Mucosa of stomach (tissue), 1 donor: ENCODE results near the gene ITCH.
"Not testable (repeated sequence)": the region's sequence is repeated elsewhere in the genome, so short reads cannot be mapped to it uniquely, and the experiment has no call there.

Experiments
- H3K27me3 ChIP-seq: one replicate; pipeline ENCODE4 v1.7.0; 2013; ENCODE audit warnings: mild to moderate bottlenecking, low read length; ENCODE audit not compliant: control insufficient read depth, insufficient read depth
- H3K36me3 ChIP-seq: one replicate; pipeline ENCODE4 v1.7.0; 2013; ENCODE audit warnings: low read length; ENCODE audit not compliant: control insufficient read depth, insufficient read depth
- H3K4me1 ChIP-seq: one replicate; pipeline ENCODE4 v1.7.0; 2013; ENCODE audit warnings: mild to moderate bottlenecking, low read length; ENCODE audit not compliant: control insufficient read depth, insufficient read depth
- H3K4me3 ChIP-seq: one replicate; pipeline ENCODE4 v1.7.0; 2013; ENCODE audit warnings: low read length
- H3K9ac ChIP-seq: one replicate; pipeline ENCODE4 v1.7.0; 2013; ENCODE audit warnings: mild to moderate bottlenecking, low read length, moderate library complexity
- H3K9me3 ChIP-seq: one replicate; pipeline ENCODE4 v1.7.0; 2013; ENCODE audit warnings: mild to moderate bottlenecking, low read length, moderate library complexity; ENCODE audit not compliant: control insufficient read depth
- donor health status: Pancreatic carcinoma.

ITCH gene

DNA sequence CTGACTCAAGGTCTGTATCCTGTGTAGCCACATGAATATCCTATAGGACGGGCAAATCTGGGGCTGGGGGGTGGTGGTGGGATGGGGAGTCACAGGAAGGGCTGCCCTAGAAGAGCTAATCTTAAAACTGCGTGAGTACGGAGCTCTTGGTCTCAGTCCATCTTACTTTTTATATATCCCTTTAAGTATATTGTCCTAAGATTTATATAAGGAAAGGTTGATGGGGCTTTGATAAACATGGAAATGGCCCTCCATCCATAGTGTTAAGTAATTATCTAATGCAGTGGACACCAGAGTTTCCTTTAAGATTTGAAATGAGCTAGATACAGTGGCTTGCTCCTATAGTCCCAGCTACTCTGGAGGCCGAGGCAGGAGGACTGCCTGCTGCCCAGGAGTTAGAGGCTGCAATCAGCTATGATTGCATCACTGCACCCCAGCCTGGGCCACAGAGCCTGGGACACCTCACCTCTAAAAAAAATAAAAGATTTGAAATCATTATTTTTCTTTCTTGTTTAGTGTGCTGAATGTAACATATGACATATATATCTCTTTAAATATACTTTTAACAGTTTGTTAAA lies 128.9 kb downstream of the ITCH start:
- no peak overlapping the region for H3K4me3 ChIP-seq
- no peaks in the 10 kb centered on the region for H3K36me3 ChIP-seq

DNA sequence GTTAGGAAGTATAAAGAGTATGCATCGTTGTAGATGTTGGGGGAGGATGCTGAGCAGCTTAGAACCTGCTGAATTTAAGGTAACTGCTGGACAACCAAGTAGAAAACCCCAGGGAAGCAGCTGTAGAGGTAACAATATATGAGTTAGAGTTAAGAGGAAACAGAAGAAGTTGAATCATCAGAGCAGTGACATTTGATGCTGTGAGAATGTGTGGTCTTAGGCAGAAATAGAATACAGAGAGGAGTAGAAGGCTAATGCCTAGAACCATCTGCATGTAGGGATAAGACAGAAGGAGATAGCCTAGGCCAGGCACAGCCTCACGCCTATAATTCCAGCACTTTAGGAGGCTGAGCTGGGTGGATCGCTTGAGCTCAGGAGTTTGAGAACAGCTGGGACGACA lies 130.6 kb downstream of the ITCH start:
- Histone ChIP-seq H3K27me3 (no peaks in the 10 kb centered on the region), H3K36me3 (no peaks in the 10 kb centered on the region), H3K4me1 (no peaks in the 10 kb centered on the region), H3K9me3 (no peaks in the 10 kb centered on the region), H3K4me3 (no peak overlapping the region), H3K9ac (no peak overlapping the region)

More for the DNA sequence above, 128.9 kb downstream of the ITCH start:
- H3K27me3 ChIP-seq: no peaks in the 10 kb centered on the region
- H3K9me3 ChIP-seq: no peaks in the 10 kb centered on the region
- no peak overlapping the region for H3K9ac ChIP-seq
- H3K4me1 ChIP-seq: no peaks in the 10 kb centered on the region

DNA sequence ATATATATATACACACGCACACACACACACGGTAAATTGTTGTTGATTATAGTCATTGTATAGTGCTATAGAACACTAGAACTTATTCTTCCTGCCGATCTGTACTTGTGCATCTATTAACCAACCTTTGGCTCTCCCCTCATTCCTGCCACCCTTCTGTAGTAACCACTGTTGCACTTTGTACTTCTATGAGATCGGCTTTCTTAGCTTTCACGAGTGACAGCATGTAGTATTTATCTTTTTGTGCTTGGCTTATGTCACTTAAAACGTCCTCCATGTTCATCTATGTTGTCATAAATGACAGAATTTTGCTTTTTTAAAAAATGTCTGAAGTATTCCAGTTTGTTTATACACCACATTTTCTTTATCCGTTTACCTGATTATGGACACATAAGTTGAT lies 132.2 kb downstream of the ITCH start:
- H3K9me3 ChIP-seq: no peaks in the 10 kb centered on the region
- no peaks in the 10 kb centered on the region for H3K4me1 ChIP-seq
- H3K36me3 ChIP-seq: no peaks in the 10 kb centered on the region
- H3K4me3 ChIP-seq: no peak overlapping the region
- H3K27me3 ChIP-seq: no peaks in the 10 kb centered on the region
- no peak overlapping the region for H3K9ac ChIP-seq

DNA sequence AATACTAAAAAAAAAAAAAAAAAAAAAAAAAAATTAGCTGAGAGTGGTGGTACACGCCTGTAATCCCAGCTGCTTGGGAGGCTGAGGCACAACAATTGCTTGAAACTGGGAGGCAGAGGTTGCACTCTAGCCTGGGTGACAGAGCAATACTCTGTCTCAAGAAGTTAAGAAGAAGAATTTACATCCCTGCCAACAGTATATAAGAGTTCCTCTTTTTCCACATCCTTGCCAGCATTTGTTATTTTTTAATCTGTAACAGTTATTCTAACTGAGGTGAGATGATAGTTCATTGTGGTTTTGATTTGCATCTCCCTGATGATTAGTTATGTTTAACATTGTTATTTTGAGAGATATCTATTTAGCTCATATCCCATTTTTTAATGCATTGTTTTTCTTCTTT lies 132.8 kb downstream of the ITCH start:
- no peaks in the 10 kb centered on the region for H3K27me3 ChIP-seq
- no peaks in the 10 kb centered on the region for H3K4me1 ChIP-seq
- H3K9me3 ChIP-seq: no peaks in the 10 kb centered on the region
- no peak overlapping the region for H3K4me3 ChIP-seq
- no peaks in the 10 kb centered on the region for H3K36me3 ChIP-seq
- H3K9ac ChIP-seq: no peak overlapping the region

DNA sequence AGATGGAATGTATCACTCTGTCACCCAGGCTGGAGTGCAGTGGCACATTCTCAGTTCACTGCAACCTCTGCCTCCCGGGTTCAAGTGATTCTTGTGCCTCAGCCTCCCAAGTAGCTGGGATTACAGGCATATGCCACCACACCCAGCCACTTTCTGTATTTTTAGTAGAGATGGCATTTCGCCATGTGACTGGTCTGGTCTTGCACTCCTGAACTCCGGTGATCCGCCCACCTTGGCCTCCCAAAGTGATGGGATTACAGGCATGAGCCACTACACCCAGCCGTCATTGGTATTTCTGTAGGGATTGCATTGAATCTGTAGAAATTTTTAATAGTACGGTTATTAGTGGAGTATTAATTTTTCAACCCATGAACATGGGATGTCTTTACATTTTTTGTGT lies 134.5 kb downstream of the ITCH start:
- not testable (repeated sequence) for H3K9me3 ChIP-seq, H3K4me3 ChIP-seq, H3K9ac ChIP-seq, H3K36me3 ChIP-seq, H3K4me1 ChIP-seq, H3K27me3 ChIP-seq

DNA sequence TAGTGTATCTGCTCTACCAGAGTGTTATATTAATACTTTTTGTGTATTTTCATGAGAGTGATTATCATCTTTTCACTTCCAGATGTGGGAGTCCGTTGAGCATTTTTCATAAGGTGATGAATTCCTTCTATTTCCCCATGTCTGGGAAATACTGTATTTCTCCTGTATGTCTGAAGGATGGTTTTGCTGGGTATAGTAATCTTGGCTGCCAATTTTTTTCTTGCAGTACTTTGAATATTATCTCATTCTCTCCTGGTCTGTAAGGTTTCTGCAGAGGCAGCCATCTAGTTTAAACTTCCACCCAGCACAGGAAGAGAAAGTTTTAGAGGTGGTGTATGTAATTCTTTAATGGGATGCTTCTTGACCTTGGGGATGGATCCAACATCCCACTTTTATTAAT lies 137.8 kb downstream of the ITCH start:
- Histone ChIP-seq H3K9ac (no peak overlapping the region), H3K4me1 (no peaks in the 10 kb centered on the region), H3K36me3 (no peaks in the 10 kb centered on the region), H3K27me3 (no peaks in the 10 kb centered on the region), H3K4me3 (no peak overlapping the region), H3K9me3 (no peaks in the 10 kb centered on the region)

DNA sequence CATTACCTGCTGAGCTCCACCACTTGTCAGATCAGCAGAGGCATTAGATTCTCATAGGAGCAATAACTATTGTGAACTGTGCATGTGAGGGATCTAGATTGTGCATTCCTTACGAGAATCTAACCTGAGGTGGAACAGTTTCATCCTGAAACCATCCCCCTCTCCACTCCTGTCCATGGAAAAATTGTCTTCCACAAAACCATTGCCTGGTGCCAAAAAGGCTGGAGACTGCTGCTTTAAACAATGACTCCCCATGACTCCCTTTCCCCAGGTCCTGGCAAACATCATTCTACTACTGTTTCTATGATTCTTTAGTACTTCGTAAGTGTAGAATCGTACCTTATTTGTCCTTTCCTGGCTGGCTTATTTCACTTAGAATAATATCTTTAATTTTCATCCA lies 143.4 kb downstream of the ITCH start:
- Histone ChIP-seq H3K36me3 (no peaks in the 10 kb centered on the region), H3K4me3 (no peak overlapping the region), H3K9me3 (no peaks in the 10 kb centered on the region), H3K9ac (no peak overlapping the region), H3K27me3 (no peaks in the 10 kb centered on the region), H3K4me1 (no peaks in the 10 kb centered on the region)

DNA sequence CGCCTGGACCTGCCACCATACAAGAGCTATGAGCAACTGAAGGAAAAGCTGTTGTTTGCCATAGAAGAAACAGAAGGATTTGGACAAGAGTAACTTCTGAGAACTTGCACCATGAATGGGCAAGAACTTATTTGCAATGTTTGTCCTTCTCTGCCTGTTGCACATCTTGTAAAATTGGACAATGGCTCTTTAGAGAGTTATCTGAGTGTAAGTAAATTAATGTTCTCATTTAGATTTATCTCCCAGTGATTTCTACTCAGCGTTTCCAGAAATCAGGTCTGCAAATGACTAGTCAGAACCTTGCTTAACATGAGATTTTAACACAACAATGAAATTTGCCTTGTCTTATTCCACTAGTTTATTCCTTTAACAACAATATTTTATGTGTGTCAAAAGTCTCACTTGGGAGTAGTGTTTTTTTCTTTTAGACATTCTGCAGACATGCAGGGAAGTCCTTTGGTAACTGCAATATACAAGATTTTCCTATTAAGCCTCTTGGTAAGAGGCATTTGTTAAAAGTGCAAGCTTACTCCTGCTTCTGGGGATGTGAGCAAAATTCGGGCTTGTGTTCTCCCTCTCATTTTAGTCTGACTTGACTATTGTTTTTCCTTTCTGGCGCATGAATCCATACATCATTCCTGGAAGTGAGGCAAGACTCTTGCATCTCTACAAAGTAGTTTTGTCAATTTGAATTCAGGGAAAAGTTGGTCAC lies 144.8 kb downstream of the ITCH start:
- Histone ChIP-seq H3K4me3 (no peak overlapping the region), H3K27me3 (no peaks in the 10 kb centered on the region), H3K36me3 (no peaks in the 10 kb centered on the region), H3K4me1 (peaks cover 6% of the 10 kb centered on the region), H3K9ac (no peak overlapping the region), H3K9me3 (no peaks in the 10 kb centered on the region)

DNA sequence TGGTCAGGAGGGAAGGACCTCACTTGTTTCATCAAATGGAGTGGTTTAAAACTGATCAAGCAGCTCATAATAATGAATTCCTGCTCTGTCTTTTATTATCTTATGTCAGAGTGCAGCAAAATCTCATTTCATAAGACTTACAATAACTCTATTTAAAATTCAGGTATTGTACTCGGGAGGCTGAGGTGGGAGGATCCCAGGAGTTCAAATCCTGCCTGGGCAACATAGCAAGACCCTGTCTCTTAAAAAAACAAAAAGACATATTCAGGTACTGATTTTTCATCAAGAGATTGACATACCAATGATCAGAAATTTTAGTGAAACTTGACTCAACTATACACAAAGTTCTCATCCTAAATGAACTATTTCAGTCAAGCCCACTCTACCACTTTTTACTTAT lies 147.5 kb downstream of the ITCH start:
- Histone ChIP-seq H3K27me3 (no peaks in the 10 kb centered on the region), H3K36me3 (no peaks in the 10 kb centered on the region), H3K4me3 (no peak overlapping the region), H3K4me1 (peaks cover 17% of the 10 kb centered on the region), H3K9me3 (no peaks in the 10 kb centered on the region), H3K9ac (no peak overlapping the region)

DNA sequence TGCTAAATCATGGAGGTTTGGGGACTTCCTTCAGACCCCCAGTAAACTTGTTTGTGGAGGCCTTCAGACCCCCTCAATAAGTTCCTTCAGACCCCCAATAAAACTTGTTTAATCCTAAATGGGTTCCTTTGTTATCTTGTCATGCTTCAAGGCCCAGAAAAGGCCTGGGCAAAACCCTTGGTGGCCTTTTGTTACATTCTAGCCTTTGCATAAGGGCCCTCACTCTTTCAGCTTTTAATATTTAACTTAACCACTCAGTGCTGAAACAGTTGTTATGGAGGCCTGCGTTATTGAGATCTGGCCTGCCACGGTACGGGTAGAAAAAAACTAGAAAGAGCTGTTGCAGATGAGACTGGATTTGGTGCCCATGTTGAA lies 148.8 kb downstream of the ITCH start:
- Histone ChIP-seq H3K4me1 (peaks cover 17% of the 10 kb centered on the region), H3K27me3 (no peaks in the 10 kb centered on the region), H3K36me3 (no peaks in the 10 kb centered on the region), H3K9ac (no peak overlapping the region), H3K9me3 (no peaks in the 10 kb centered on the region), H3K4me3 (no peak overlapping the region)

DNA sequence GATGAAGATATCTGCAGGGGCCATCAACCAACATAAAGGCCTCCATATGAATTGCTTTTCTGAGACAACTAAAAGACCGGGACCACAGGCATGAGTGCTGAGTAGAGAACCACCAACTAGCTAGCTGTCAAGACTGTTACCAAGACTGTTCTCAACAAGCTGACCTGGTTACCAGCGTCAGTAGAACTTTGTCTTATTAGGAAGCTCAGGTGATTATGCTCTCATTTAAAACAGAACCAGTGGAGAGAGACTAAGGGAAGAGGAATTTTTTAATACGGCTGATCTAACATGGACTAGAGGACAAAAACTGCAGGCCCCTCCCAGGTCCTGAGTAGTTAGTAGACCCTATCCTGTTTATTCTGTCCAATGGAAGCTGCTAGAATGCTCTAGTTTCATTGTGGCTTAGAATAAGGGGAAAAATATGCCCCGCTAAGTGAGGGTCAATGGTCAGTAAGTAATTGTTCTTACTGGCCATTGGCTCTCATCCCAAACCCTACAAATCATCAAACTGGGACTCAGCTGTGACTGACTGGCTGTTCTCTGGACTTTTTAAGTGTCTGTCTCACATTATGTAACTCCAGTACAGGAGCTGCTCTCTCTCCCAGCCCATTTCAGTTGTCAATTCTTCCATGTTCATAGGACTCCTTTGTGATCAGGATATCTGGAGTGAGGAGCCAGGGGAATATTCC lies 149.3 kb downstream of the ITCH start:
- no peaks in the 10 kb centered on the region for H3K27me3 ChIP-seq
- H3K4me1 ChIP-seq: peaks cover 17% of the 10 kb centered on the region
- no peak overlapping the region for H3K4me3 ChIP-seq
- H3K9me3 ChIP-seq: no peaks in the 10 kb centered on the region
- no peaks in the 10 kb centered on the region for H3K36me3 ChIP-seq
- H3K9ac ChIP-seq: no peak overlapping the region

DNA sequence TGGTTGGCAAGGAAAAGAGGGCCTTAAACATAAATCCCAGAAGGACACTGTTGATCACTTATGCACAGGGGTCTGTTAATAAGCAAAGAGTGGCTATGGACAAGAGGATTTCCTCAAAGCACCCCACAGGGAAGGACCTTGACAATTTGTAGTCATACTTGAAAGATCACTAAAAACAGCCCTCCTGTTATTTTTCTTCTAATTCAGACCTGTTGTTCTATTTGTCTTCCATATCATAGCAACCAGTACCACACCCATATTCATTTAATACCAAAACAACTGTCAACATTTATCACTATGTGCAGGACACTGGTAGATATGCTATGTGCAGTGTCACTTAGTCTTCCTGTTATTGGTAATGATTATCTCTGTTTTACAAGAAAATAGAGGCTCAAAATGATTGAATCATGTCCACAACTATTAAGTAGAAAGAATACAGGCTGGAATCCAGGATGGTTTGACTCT lies 149.9 kb downstream of the ITCH start:
- Histone ChIP-seq H3K9me3 (no peaks in the 10 kb centered on the region), H3K36me3 (no peaks in the 10 kb centered on the region), H3K9ac (no peak overlapping the region), H3K4me1 (peaks cover 17% of the 10 kb centered on the region), H3K4me3 (no peak overlapping the region), H3K27me3 (no peaks in the 10 kb centered on the region)
